HCT116 (cell line): ENCODE results near the gene NLRP10. TPM values are rescaled to one million over a fixed set of nuclear protein-coding genes. Genes with fewer than 3 reads are reported as not detected.

Source experiments
- ATAC-seq: fragments of 200-7000 bp; cut with Tn5 transposase; 2 replicates; pipeline ENCODE4 v1.9.1; 2020; ENCODE audit warnings: mild to moderate bottlenecking, moderate library complexity
- BruUV-seq: library from RNA; stranded (reverse); fragments of 400-500 nt; replicated peaks from 2 replicates; lab custom pipeline; 2021; lab: Mats Ljungman, UMichigan
- CTCF ChIA-PET: fragments of 300-600 bp; sonication (Branson Sonifier 250); formaldehyde crosslinking; loops from one replicate; lab custom pipeline; 2021; ENCODE audit warnings: antibody characterized with exemption; lab: Charles Lee
- POLR2A ChIA-PET: fragments of 300-600, 350-600 bp; sonication (Branson Sonifier 250); formaldehyde crosslinking; loops from one replicate; lab custom pipeline; 2021; ENCODE audit warnings: antibody characterized with exemption; lab: Charles Lee
- RAD21 ChIA-PET, 2 experiments: fragments of 300-600 bp; sonication (Branson Sonifier 250); formaldehyde crosslinking; loops; one replicate each; lab custom pipeline; 2023; ENCODE audit warnings: low total read pairs in 2 of 2; ENCODE audit not compliant: uncharacterized antibody in 2 of 2, unreplicated experiment in 2 of 2, low non-redundant PET in 1 of 2; lab: Charles Lee
- DNase-seq: peaks from one replicate; pipeline ENCODE4 v3.0.0-alpha.2; 2010; ENCODE audit warnings: low read depth, low spot score
- H2AFZ ChIP-seq: fragments of 200-600 bp; shearing (Covaris generic), sonication (generic); 2 replicates; pipeline ENCODE4 v1.6.1; 2017; ENCODE audit warnings: low read depth, mixed run types, mixed read lengths, antibody characterized with exemption, low read length; ENCODE audit not compliant: poor library complexity, severe bottlenecking
- H3K27ac ChIP-seq: 2 replicates; pipeline ENCODE4 v1.5.1; 2012; ENCODE audit warnings: low read depth, low read length
- H3K27me3 ChIP-seq: fragments of 200-600 bp; sonication (generic); 2 replicates; pipeline ENCODE4 v1.6.1; 2016; ENCODE audit warnings: mixed run types, low read length, mixed read lengths; ENCODE audit not compliant: insufficient read depth
- H3K36me3 ChIP-seq, 2 experiments: fragments of 200-500 bp in 1 of 2; fragments of 200-600 bp in 1 of 2; sonication (Bioruptor generic) in 1 of 2; sonication (generic) in 1 of 2; 2 replicates each; pipeline versions ENCODE4 v1.5.1 to v1.6.1; 2014 to 2016; ENCODE audit warnings: low read length in 2 of 2, inconsistent platforms in 1 of 2, mixed read lengths in 1 of 2, mixed run types in 1 of 2; ENCODE audit not compliant: insufficient read depth in 2 of 2, control insufficient read depth in 1 of 2
- H3K4me1 ChIP-seq, 2 experiments: fragments of 200-600 bp in 1 of 2; sonication (generic) in 1 of 2; 2 replicates each; pipeline versions ENCODE4 v1.5.1 to v1.6.1; 2012 to 2017; ENCODE audit warnings: low read length in 2 of 2, inconsistent platforms in 1 of 2, mild to moderate bottlenecking in 1 of 2, mixed read lengths in 1 of 2, mixed run types in 1 of 2, moderate library complexity in 1 of 2; ENCODE audit not compliant: insufficient read depth in 2 of 2, control insufficient read depth in 1 of 2
- H3K4me2 ChIP-seq: fragments of 200-600 bp; sonication (generic); 2 replicates; pipeline ENCODE4 v1.6.1; 2017; ENCODE audit warnings: mixed run types, low read length, mixed read lengths
- H3K4me3 ChIP-seq, 2 experiments: fragments of 200-600 bp in 1 of 2; sonication (generic) in 1 of 2; replicated peaks in 1 of 2; 2 replicates each; pipeline ENCODE4 v1.5.1; 2011 to 2016; ENCODE audit warnings: low read length in 2 of 2, control low read depth in 1 of 2, low read depth in 1 of 2, mild to moderate bottlenecking in 1 of 2, mixed read lengths in 1 of 2, mixed run types in 1 of 2
- H3K79me2 ChIP-seq: fragments of 200-600 bp; sonication (generic); 2 replicates; pipeline ENCODE4 v1.6.1; 2017; ENCODE audit warnings: mild to moderate bottlenecking, mixed run types, low read length, moderate library complexity, mixed read lengths; ENCODE audit not compliant: insufficient read depth
- H3K9ac ChIP-seq: fragments of 200-600 bp; sonication (generic); 2 replicates; pipeline ENCODE4 v1.6.1; 2016; ENCODE audit warnings: low read length, mixed read lengths
- H3K9me2 ChIP-seq: fragments of 200-600 bp; sonication (generic), shearing (Covaris generic); 2 replicates; pipeline ENCODE4 v1.6.1; 2017; ENCODE audit warnings: mixed run types, mild to moderate bottlenecking, moderate library complexity; ENCODE audit not compliant: insufficient read depth
- H3K9me3 ChIP-seq, 2 experiments: fragments of 200-500 bp in 1 of 2; fragments of 200-600 bp in 1 of 2; sonication (Bioruptor generic) in 1 of 2; sonication (generic) in 1 of 2; 2 replicates each; pipeline ENCODE4 v1.6.1; 2014 to 2017; ENCODE audit warnings: low read length in 2 of 2, mixed read lengths in 2 of 2, inconsistent platforms in 1 of 2, low read depth in 1 of 2, mild to moderate bottlenecking in 1 of 2, mixed run types in 1 of 2, moderate library complexity in 1 of 2; ENCODE audit not compliant: control insufficient read depth in 1 of 2, insufficient read depth in 1 of 2
- H4K20me1 ChIP-seq: fragments of 200-600 bp; sonication (generic), shearing (Covaris generic); 2 replicates; pipeline ENCODE4 v1.6.1; 2017; ENCODE audit warnings: mixed run types, mild to moderate bottlenecking, moderate library complexity; ENCODE audit not compliant: insufficient read depth
- CBX3 ChIP-seq: IDR thresholded peaks from 2 replicates; pipeline ENCODE4 v1.6.1; 2012; ENCODE audit warnings: low read depth
- EZH2 ChIP-seq: fragments of 200-600 bp; sonication (generic); IDR thresholded peaks from 2 replicates; pipeline ENCODE4 v1.6.1; 2017; ENCODE audit warnings: antibody characterized with exemption, mixed run types
- SRF ChIP-seq: IDR thresholded peaks from 2 replicates; pipeline ENCODE4 v1.6.1; 2012; ENCODE audit warnings: low read depth
- intact Hi-C: fragments of 100-400 bp; cut with micrococcal nuclease; formaldehyde crosslinking; loops from 2 replicates; pipeline ENCODE4 v1.10.0; 2022
- total RNA-seq: library from RNA; stranded (reverse); gene quantifications from one replicate; pipeline ENCODE4 v1.2.1, GENCODE V29; 2021; ENCODE audit not compliant: unreplicated experiment
- TF ChIP-seq, protein P1 (sequence below): IDR thresholded peaks from 2 replicates; pipeline ENCODE4 v1.6.1; 2012
- TF ChIP-seq, protein P2 (sequence below): IDR thresholded peaks from 2 replicates; pipeline ENCODE4 v1.6.1; 2012; ENCODE audit warnings: low read depth

The NLRP10 gene
- total RNA-seq, 1 experiment from 2014 or later, result not detected

DNA sequence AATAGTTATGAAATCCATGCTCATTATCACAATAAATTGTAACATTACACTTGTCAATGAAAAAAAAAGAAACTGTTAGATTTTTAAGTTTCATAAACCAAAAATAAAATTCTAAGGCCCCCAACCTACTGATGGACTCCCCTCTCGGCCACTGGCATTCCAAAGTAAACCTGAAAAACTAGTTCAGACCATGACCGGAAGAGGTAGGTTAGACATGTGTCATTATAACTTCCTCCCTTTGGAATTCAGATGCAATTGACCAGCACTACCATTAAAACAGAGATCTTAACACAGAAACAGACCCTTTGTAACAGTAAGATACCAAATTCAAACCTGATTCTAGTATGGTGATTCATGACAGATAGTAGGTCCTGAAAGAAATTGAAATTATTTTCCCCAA lies 47.1 kb downstream of the NLRP10 start:
- POLR2A ChIA-PET, result no interaction called here
- intact Hi-C loops, result no loop called here
- no peak for TF ChIP-seq EZH2
- TF ChIP-seq, protein P1, sequence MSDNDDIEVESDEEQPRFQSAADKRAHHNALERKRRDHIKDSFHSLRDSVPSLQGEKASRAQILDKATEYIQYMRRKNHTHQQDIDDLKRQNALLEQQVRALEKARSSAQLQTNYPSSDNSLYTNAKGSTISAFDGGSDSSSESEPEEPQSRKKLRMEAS, result no peak
- TF ChIP-seq CBX3, result no peak
- TF ChIP-seq, protein P2, sequence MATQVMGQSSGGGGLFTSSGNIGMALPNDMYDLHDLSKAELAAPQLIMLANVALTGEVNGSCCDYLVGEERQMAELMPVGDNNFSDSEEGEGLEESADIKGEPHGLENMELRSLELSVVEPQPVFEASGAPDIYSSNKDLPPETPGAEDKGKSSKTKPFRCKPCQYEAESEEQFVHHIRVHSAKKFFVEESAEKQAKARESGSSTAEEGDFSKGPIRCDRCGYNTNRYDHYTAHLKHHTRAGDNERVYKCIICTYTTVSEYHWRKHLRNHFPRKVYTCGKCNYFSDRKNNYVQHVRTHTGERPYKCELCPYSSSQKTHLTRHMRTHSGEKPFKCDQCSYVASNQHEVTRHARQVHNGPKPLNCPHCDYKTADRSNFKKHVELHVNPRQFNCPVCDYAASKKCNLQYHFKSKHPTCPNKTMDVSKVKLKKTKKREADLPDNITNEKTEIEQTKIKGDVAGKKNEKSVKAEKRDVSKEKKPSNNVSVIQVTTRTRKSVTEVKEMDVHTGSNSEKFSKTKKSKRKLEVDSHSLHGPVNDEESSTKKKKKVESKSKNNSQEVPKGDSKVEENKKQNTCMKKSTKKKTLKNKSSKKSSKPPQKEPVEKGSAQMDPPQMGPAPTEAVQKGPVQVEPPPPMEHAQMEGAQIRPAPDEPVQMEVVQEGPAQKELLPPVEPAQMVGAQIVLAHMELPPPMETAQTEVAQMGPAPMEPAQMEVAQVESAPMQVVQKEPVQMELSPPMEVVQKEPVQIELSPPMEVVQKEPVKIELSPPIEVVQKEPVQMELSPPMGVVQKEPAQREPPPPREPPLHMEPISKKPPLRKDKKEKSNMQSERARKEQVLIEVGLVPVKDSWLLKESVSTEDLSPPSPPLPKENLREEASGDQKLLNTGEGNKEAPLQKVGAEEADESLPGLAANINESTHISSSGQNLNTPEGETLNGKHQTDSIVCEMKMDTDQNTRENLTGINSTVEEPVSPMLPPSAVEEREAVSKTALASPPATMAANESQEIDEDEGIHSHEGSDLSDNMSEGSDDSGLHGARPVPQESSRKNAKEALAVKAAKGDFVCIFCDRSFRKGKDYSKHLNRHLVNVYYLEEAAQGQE, result no peak
- no peak for TF ChIP-seq SRF
- H3K9ac ChIP-seq, result no peak overlapping the region
- no peak overlapping the region for H3K4me2 ChIP-seq
- H3K27ac ChIP-seq, result no peak overlapping the region
- CTCF ChIA-PET, result no interaction called here
- no peaks in the 10 kb centered on the region for H3K9me3 ChIP-seq
- H3K79me2 ChIP-seq, result no peaks in the 10 kb centered on the region
- no peaks in the 10 kb centered on the region for H3K4me1 ChIP-seq
- H2AFZ ChIP-seq, result no peak overlapping the region
- DNase-seq (no peak), ATAC-seq (no peak)
- BruUV-seq, result no TSS peak
- RAD21 ChIA-PET, result no interaction called here
- H3K9me2 ChIP-seq, result no peaks in the 10 kb centered on the region
- no peaks in the 10 kb centered on the region for H3K36me3 ChIP-seq
- no peak overlapping the region for H3K4me3 ChIP-seq
- no peaks in the 10 kb centered on the region for H4K20me1 ChIP-seq
- no peaks in the 10 kb centered on the region for H3K27me3 ChIP-seq

Other genes starting within 250 kb of the NLRP10 start
- not detected for gene OR5P2, start 168.5 kb downstream of the NLRP10 start, total RNA-seq
- not detected for gene OR5P3, start 134.6 kb downstream of the NLRP10 start, total RNA-seq
- not detected for gene OR10A6, start 34.2 kb downstream of the NLRP10 start, total RNA-seq
- not detected for gene OR10A3, start 23.7 kb downstream of the NLRP10 start, total RNA-seq
- gene EIF3F, start 21.9 kb upstream of the NLRP10 start, total RNA-seq, result 313 TPM
- 0.02 TPM for gene TUB, start 115.8 kb upstream of the NLRP10 start, total RNA-seq
- not detected for gene RIC3, start 203.6 kb upstream of the NLRP10 start, total RNA-seq